Measurements from ENCODE around the gene KIF3B. TPM values are rescaled to one million over a fixed set of nuclear protein-coding genes. Genes with fewer than 3 reads are reported as not detected.
"Not testable (repeated sequence)": the region's sequence is repeated elsewhere in the genome, so short reads cannot be mapped to it uniquely, and the experiment has no call there.

The KIF3B gene
- total RNA-seq, 1 donor from 2014 or later = 37.0 TPM

- Histone ChIP-seq H3K27me3 (ENCODE audit: control insufficient read depth, insufficient read depth, low read length) (no peaks in the 10 kb centered on the region), H3K4me3 (ENCODE audit: low read depth, low read length) (no peak overlapping the region), H3K36me3 (ENCODE audit: control insufficient read depth, insufficient read depth, low read length) (no peaks in the 10 kb centered on the region)
- DNase-seq (ENCODE audit: low read depth) = no peak
- TF ChIP-seq CTCF (IDR thresholded peaks at IDR 0.05; ENCODE audit: insufficient read depth, low read length, poor library complexity, severe bottlenecking) = no peak
These were observed 8.3 kb downstream of the KIF3B start for GRCh38 chr20:32285621-32286371.

- no peak for DNase-seq (ENCODE audit: low read depth)
- H3K27me3 ChIP-seq (ENCODE audit: control insufficient read depth, insufficient read depth, low read length) = no peaks in the 10 kb centered on the region
- TF ChIP-seq CTCF (IDR thresholded peaks at IDR 0.05; ENCODE audit: insufficient read depth, low read length, poor library complexity, severe bottlenecking) = no peak
- no peaks in the 10 kb centered on the region for H3K36me3 ChIP-seq (ENCODE audit: control insufficient read depth, insufficient read depth, low read length)
- no peak overlapping the region for H3K4me3 ChIP-seq (ENCODE audit: low read depth, low read length)
These were observed 9.8 kb downstream of the KIF3B start for GRCh38 chr20:32287231-32287638.

- H3K4me3 ChIP-seq (ENCODE audit: low read depth, low read length) = no peak overlapping the region
These were observed 10.9 kb downstream of the KIF3B start for GRCh38 chr20:32288225-32288849.

GRCh38 chr20:32289299-32289660, 11.8 kb downstream of the KIF3B start:
- not testable (repeated sequence) for H3K36me3 ChIP-seq (ENCODE audit: control insufficient read depth, insufficient read depth, low read length); DNase-seq (ENCODE audit: low read depth); H3K27me3 ChIP-seq (ENCODE audit: control insufficient read depth, insufficient read depth, low read length); H3K4me3 ChIP-seq (ENCODE audit: low read depth, low read length)

More at GRCh38 chr20:32288225-32288849, 10.9 kb downstream of the KIF3B start:
- TF ChIP-seq CTCF (IDR thresholded peaks at IDR 0.05; ENCODE audit: insufficient read depth, low read length, poor library complexity, severe bottlenecking) = no peak
- H3K36me3 ChIP-seq (ENCODE audit: control insufficient read depth, insufficient read depth, low read length) = no peaks in the 10 kb centered on the region
- no peaks in the 10 kb centered on the region for H3K27me3 ChIP-seq (ENCODE audit: control insufficient read depth, insufficient read depth, low read length)
- DNase-seq (ENCODE audit: low read depth) = no peak

GRCh38 chr20:32289661-32290431, 12.4 kb downstream of the KIF3B start:
- Histone ChIP-seq H3K4me3 (ENCODE audit: low read depth, low read length) (no peak overlapping the region), H3K27me3 (ENCODE audit: control insufficient read depth, insufficient read depth, low read length) (no peaks in the 10 kb centered on the region), H3K36me3 (ENCODE audit: control insufficient read depth, insufficient read depth, low read length) (no peaks in the 10 kb centered on the region)
- TF ChIP-seq CTCF (IDR thresholded peaks at IDR 0.05; ENCODE audit: insufficient read depth, low read length, poor library complexity, severe bottlenecking) = no peak
- DNase-seq (ENCODE audit: low read depth) = no peak

GRCh38 chr20:32291166-32291565, 13.7 kb downstream of the KIF3B start:
- Histone ChIP-seq H3K4me3 (ENCODE audit: low read depth, low read length) (no peak overlapping the region), H3K36me3 (ENCODE audit: control insufficient read depth, insufficient read depth, low read length) (no peaks in the 10 kb centered on the region), H3K27me3 (ENCODE audit: control insufficient read depth, insufficient read depth, low read length) (no peaks in the 10 kb centered on the region)
- no peak for DNase-seq (ENCODE audit: low read depth)
- TF ChIP-seq CTCF (IDR thresholded peaks at IDR 0.05; ENCODE audit: insufficient read depth, low read length, poor library complexity, severe bottlenecking) = no peak

All from kidney epithelial cell (primary cell).